ENCODE data around the gene MAPKAP1. TPM values are rescaled to one million over a fixed set of nuclear protein-coding genes. Genes with fewer than 3 reads are reported as not detected.

The MAPKAP1 gene
- total RNA-seq, 1 donor from 2014 or later, result 56.6 TPM

DNA sequence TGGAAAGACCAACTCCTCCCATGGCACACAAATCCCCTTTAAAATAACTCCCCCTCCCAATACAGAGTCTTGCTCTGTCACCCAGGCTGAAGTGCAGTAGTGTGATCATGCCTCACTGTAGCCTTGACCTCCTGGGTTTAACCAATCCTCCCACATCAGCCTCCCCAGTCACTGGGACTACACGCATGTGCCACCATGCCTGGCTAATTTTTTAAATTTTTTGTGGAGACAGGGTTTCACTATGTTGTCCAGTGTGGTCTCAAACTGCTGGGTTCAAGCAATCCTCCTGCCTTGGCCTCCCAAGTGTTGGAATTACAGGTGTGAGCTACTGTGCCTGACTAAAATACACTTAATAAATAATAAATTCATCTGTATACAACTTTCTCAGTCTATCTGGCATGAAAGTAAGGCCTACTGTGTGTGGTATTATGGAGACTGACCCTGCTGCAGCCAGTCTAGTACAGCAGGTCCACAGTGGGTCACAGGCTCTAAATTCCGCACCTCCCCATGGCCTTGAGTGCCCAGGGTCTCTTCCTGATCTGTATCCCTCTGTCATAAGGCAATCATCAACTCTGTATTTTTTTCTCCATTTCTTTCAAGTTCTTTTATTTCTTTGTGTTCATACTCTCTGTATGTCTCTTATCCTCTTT, 169.4 kb downstream of the MAPKAP1 start:
- no peak overlapping the region for H3K27ac Mint-ChIP-seq

DNA sequence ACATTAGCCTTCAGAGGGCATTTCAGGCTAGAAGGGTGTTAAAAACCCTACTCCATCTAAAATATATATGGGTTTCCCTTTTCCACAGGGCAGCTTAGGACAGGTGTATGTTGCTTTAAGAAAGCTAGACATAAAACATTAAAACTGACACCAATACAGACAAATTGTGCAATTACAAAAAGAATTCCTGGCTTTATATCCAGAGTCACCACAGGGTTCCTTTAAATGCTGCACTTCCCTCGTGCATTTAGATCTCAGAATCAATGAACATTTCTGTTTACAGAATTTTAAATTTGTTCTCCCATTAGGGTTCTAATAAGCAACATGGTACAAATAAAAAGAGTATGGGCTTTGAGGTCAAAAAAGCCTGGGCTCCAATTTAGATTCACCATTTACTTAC, 170.2 kb downstream of the MAPKAP1 start:
- Mint-ChIP-seq H3K27me3 (ENCODE audit: insufficient read depth, low read depth) (no peaks in the 10 kb centered on the region), H3K9me3 (no peaks in the 10 kb centered on the region), H3K4me3 (no peak overlapping the region), H3K27ac (no peak overlapping the region), H3K4me1 (no peaks in the 10 kb centered on the region), H3K36me3 (peaks cover 3% of the 10 kb centered on the region)
- Histone ChIP-seq H3F3A (ENCODE audit: low read depth) (no peaks in the 10 kb centered on the region), H3K27me3 (no peaks in the 10 kb centered on the region), H3K9ac (no peak overlapping the region), H3K27ac (no peak overlapping the region), H3K9me3 (ENCODE audit: low read depth) (no peaks in the 10 kb centered on the region), H3K79me2 (ENCODE audit: low read depth) (no peaks in the 10 kb centered on the region), H2AFZ (replicated peaks) (no peak overlapping the region), H4K20me1 (ENCODE audit: low read depth) (no peaks in the 10 kb centered on the region), H3K4me1 (no peaks in the 10 kb centered on the region), H3K36me3 (no peaks in the 10 kb centered on the region), H3K4me3 (no peak overlapping the region), H3K4me2 (no peak overlapping the region)
- TF ChIP-seq EZH2 (IDR thresholded peaks at IDR 0.05) (no peak), EZH2phosphoT487 (IDR thresholded peaks at IDR 0.05) (no peak)
- TF ChIP-seq, protein P1, sequence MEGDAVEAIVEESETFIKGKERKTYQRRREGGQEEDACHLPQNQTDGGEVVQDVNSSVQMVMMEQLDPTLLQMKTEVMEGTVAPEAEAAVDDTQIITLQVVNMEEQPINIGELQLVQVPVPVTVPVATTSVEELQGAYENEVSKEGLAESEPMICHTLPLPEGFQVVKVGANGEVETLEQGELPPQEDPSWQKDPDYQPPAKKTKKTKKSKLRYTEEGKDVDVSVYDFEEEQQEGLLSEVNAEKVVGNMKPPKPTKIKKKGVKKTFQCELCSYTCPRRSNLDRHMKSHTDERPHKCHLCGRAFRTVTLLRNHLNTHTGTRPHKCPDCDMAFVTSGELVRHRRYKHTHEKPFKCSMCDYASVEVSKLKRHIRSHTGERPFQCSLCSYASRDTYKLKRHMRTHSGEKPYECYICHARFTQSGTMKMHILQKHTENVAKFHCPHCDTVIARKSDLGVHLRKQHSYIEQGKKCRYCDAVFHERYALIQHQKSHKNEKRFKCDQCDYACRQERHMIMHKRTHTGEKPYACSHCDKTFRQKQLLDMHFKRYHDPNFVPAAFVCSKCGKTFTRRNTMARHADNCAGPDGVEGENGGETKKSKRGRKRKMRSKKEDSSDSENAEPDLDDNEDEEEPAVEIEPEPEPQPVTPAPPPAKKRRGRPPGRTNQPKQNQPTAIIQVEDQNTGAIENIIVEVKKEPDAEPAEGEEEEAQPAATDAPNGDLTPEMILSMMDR (IDR thresholded peaks at IDR 0.05), result no peak
- DNase-seq (ENCODE audit: low spot score), result no peak

More for the DNA sequence above, 169.4 kb downstream of the MAPKAP1 start:
- Mint-ChIP-seq H3K27me3 (ENCODE audit: insufficient read depth, low read depth) (no peaks in the 10 kb centered on the region), H3K4me1 (no peaks in the 10 kb centered on the region), H3K36me3 (peaks cover 7% of the 10 kb centered on the region), H3K4me3 (no peak overlapping the region), H3K9me3 (no peaks in the 10 kb centered on the region)
- no peaks in the 10 kb centered on the region for H3K4me1 ChIP-seq
- no peak overlapping the region for H3K4me3 ChIP-seq
- no peaks in the 10 kb centered on the region for H3K36me3 ChIP-seq
- no peaks in the 10 kb centered on the region for H3F3A ChIP-seq (ENCODE audit: low read depth)
- no peaks in the 10 kb centered on the region for H3K27me3 ChIP-seq
- DNase-seq (ENCODE audit: low spot score), result no peak
- H3K79me2 ChIP-seq (ENCODE audit: low read depth), result no peaks in the 10 kb centered on the region
- H3K9me3 ChIP-seq (ENCODE audit: low read depth), result no peaks in the 10 kb centered on the region
- no peak overlapping the region for H3K4me2 ChIP-seq
- H4K20me1 ChIP-seq (ENCODE audit: low read depth), result no peaks in the 10 kb centered on the region
- H2AFZ ChIP-seq (replicated peaks), result no peak overlapping the region
- TF ChIP-seq, protein P1 (IDR thresholded peaks at IDR 0.05), result no peak
- no peak for TF ChIP-seq EZH2 (IDR thresholded peaks at IDR 0.05)
- no peak for TF ChIP-seq EZH2phosphoT487 (IDR thresholded peaks at IDR 0.05)
- no peak overlapping the region for H3K27ac ChIP-seq
- H3K9ac ChIP-seq, result no peak overlapping the region

DNA sequence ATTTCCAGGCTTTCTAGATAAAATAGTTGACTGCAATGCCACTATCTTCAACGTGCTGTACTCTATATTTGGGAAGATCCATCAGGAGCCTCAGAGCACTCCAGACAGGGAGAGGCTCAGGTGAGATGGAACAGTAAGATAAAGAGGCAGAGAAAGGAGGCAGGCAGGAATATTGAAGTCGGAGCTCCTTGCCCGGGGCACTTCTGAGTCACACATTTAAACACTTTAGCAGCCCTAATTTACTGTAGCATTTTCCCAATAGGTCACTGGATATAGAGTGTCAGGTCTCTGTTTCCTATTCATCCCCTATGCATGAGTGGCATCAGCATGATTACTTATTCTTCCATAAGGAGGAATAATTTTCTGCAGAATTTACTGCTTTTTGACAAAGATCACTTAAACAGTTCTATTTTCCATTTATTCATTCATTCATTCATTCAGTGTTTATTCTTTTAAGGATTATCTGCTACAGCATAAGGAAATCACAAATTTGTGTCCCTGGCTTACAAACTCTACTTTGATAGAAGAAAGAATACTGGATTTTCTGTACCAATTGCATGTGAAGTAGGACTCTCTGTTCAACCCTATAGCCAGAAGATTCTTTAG, 170.7 kb downstream of the MAPKAP1 start:
- H2AFZ ChIP-seq (replicated peaks), result no peak overlapping the region
- Mint-ChIP-seq H3K4me1 (no peaks in the 10 kb centered on the region), H3K4me3 (no peak overlapping the region), H3K9me3 (no peaks in the 10 kb centered on the region), H3K36me3 (no peaks in the 10 kb centered on the region), H3K27me3 (ENCODE audit: insufficient read depth, low read depth) (no peaks in the 10 kb centered on the region), H3K27ac (no peak overlapping the region)
- H3K27ac ChIP-seq, result no peak overlapping the region
- H3K27me3 ChIP-seq, result no peaks in the 10 kb centered on the region
- no peak overlapping the region for H3K4me3 ChIP-seq
- H3K36me3 ChIP-seq, result no peaks in the 10 kb centered on the region
- no peak overlapping the region for H3K4me2 ChIP-seq
- H3K9me3 ChIP-seq (ENCODE audit: low read depth), result no peaks in the 10 kb centered on the region
- H3F3A ChIP-seq (ENCODE audit: low read depth), result no peaks in the 10 kb centered on the region
- TF ChIP-seq EZH2phosphoT487 (IDR thresholded peaks at IDR 0.05), result no peak
- H3K9ac ChIP-seq, result no peak overlapping the region
- H4K20me1 ChIP-seq (ENCODE audit: low read depth), result no peaks in the 10 kb centered on the region
- H3K4me1 ChIP-seq, result peaks cover under 1% of the 10 kb centered on the region
- DNase-seq (ENCODE audit: low spot score), result no peak
- H3K79me2 ChIP-seq (ENCODE audit: low read depth), result no peaks in the 10 kb centered on the region
